M059J (cell line): ENCODE measurements around the gene DNAJB1. TPM values are rescaled to one million over a fixed set of nuclear protein-coding genes. Genes with fewer than 3 reads are reported as not detected.
A peak's percentile ranks its signal among the peaks of the same experiment; 100 is the strongest.

Experiments used
- DNase-seq: peaks from one replicate; pipeline ENCODE4 v3.0.0-alpha.2; 2012; ENCODE audit warnings: low read depth
- total RNA-seq: library from RNA; depleted of rRNA; stranded (reverse); fragments of >200 nt; shearing (Covaris generic); gene quantifications from 2 replicates; pipeline ENCODE4 v1.2.3, GENCODE V29; 2014; rRNA removed

DNAJB1 gene
- total RNA-seq, 1 experiment from 2014 or later = 138 TPM

DNA sequence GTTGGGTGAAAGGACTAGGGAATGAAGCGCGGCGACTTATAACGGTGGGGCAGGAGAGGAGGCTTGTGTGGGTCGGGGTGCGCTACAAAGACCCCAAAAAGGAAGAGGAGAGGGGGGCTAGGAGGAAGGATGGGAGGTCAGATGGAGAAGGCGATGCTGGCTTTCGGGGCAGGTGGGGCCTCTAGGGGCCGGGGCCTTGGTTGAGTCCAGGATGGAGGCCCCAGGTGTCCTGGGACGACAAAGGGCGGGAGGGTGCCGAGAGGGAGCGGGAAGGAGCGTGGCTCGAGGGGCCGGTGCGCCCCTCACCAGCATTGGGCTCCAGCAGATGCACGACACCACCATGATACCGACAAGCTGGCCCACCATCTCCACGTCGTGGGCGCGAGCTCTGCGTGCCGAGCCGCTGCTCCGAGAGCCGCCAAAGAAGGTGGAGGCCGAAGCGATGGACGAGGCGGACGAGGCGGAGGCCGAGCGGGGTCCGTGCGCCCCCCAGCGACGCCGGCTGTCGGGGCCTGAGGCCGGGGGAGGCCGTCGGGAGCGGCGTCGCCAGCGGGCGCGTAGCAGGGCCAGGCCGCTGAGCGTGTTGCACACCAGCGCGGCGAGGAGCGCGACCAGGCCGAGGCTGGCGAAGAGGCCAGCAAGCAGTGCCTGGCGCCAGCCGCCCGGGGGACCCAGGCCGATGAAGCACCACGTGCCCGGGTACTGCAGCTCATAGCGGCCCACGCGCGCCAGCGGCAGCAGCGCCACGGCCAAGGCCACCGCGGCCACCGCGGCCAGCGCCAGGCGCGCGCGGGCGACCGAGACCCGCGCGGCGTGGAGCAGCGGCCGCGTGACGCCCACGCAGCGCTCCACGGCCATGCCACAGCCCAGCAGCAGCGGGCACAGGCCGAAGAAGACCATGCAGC is 44.9 kb downstream of the DNAJB1 start:
- DNase-seq = no peak

DNA sequence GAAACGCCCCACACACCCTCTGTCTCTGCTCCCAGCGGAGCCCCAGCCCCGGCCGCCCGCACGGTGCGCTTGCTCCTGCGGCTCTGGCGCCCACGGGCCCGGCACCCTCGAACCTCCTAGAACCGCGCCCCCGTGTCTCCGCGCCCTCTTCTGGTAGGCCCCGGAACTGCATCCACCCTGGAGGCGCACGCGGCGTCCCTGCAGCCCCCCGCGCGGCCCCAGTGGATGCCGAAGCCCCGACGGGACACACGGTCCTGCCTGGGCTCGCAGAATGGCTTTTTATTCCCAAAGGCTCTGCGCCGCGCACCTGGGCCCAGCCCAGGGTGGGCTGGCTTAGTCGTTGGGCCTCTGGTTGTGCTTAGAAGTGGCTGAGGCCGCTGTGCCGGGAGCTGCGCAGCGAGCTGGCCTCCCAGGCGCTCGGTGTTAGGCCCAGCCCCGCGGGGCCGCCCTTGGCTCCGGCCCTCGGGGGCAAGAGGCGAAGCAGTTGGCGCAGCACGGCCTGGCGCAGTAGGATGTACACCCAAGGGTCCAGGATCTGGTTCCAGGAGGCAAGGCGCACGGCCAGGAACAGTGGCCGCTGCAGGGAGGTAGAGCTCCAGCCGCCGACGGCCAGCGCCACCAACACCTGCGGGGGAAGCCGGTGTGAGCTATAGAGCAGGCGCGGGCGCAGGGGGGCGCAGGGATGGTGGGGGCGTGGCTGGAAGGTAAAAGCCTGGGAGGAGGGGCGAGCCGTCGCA is 45.8 kb downstream of the DNAJB1 start:
- DNase-seq = peak; percentile 21

DNA sequence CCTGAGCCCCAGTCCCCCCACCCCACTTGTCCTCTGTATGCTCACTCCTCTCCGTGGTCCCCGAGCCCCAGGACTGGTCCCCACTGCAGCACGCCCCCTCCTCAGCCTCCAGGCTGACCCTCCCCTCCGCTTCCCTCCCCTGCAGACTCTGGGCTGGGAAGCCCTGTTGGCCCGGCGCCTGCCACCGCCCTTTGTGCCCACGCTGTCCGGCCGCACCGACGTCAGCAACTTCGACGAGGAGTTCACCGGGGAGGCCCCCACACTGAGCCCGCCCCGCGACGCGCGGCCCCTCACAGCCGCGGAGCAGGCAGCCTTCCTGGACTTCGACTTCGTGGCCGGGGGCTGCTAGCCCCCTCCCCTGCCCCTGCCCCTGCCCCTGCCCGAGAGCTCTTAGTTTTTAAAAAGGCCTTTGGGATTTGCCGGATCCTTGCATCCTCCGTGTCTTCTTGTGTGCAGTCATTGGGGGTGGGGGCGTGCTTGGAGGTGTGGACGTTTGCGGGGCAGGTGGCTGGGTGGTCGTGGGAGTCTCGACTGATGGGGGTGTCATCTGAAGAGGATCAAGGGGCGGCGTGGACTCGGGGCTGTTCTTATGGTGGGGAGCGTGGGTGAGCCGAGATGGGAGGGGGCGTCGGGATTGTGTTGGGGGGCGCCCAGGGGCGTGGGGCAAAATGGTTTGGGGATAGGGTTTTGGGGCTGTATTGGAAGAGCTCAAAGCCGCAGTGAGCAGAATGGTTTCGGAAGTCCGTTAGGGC is 46.6 kb downstream of the DNAJB1 start:
- DNase-seq = no peak

DNA sequence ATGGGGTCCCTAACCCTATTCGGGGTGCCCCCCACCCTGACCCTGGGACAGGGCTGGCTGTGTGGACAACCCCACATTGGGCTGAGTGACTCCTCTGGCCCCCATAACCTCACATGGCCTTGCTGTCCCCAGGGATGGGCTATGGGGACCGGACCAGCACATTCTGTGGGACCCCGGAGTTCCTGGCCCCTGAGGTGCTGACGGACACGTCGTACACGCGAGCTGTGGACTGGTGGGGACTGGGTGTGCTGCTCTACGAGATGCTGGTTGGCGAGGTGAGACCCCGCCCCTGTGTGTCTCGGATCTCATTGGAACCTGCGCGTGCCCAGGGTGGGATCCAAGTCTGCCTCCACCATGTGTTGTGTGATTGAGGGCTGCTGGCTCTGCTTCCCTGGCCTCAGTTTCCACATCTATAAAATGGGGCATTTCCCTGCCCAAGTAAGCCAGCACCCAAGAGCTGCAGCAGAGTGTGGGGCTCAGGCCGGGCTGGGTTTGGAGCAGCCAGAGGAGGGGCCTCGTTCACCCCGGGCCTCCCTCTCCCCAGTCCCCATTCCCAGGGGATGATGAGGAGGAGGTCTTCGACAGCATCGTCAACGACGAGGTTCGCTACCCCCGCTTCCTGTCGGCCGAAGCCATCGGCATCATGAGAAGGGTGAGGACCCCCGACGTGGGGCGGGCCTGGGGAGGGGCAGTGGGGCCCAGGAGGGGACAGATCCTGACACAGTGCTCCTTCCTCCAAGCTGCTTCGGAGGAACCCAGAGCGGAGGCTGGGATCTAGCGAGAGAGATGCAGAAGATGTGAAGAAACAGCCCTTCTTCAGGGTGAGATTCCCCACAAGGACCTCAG is 47.9 kb downstream of the DNAJB1 start:
- no peak for DNase-seq

DNA sequence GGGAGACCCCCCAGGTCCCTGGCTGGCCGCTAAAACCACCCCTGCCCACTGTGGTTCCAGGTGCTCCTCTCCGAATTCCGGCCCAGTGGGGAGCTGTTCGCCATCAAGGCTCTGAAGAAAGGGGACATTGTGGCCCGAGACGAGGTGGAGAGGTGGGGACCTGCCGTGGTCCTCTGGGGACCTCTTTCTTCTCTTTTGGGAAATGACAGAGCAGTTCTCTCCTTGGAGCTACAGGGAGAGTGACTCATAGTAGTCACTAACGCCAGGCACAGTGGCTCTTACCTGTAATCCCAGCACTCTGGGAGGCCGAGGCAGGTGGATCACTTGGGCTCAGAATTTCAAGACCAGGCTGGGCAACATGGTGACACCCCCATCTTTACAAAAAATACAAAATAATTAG is 50.4 kb downstream of the DNAJB1 start:
- DNase-seq = peak; percentile 50

DNA sequence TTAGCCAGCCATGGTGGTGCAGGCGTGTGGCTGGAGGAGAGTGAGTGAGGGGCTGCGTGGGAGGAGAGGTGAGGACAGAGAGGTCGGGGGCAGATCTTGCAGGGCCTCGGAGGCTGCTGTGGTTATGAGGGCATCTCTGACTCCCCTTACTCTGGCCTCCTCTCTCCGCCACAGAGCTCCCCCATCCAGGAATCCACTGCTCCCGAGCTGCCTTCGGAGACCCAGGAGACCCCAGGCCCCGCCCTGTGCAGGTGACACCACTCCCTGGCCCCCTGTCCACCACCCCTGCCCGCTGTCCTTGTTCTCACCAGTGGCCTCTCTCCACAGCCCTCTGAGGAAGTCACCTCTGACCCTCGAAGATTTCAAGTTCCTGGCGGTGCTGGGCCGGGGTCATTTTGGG is 50.8 kb downstream of the DNAJB1 start:
- no peak for DNase-seq

Other genes starting within 250 kb of the DNAJB1 start
- gene ADGRE5, start 137.0 kb downstream of the DNAJB1 start, total RNA-seq = 13.0 and 13.8 TPM in 2 replicates
- 56.1 and 65.3 TPM in 2 replicates for gene DDX39A, start 99.1 kb downstream of the DNAJB1 start, total RNA-seq
- gene PKN1, start 85.1 kb downstream of the DNAJB1 start, total RNA-seq = 28.2 and 51.6 TPM in 2 replicates
- gene PTGER1, start 43.0 kb downstream of the DNAJB1 start, total RNA-seq = 0.12 TPM in 1 of 2 replicates, not detected in the other
- 43.5 and 114 TPM in 2 replicates for gene GIPC1, start 22.3 kb downstream of the DNAJB1 start, total RNA-seq
- gene TECR, start 11.2 kb upstream of the DNAJB1 start, total RNA-seq = 126 and 160 TPM in 2 replicates
- 292 and 321 TPM in 2 replicates for gene NDUFB7, start 53.7 kb upstream of the DNAJB1 start, total RNA-seq
- gene CLEC17A, start 64.7 kb upstream of the DNAJB1 start, total RNA-seq = not detected in 2 replicates
- not detected in 2 replicates for gene ADGRE3, start 156.4 kb upstream of the DNAJB1 start, total RNA-seq
- gene ZNF333, start 171.7 kb upstream of the DNAJB1 start, total RNA-seq = 5.7 and 6.0 TPM in 2 replicates